BE2C (cell line): ENCODE results near the gene NANOGP8.

Experiments
- DNase-seq: peaks from one replicate; pipeline ENCODE4 v3.0.0-alpha.2; 2020
- H3K27me3 ChIP-seq: fragments of 250-450 bp; sonication (Bioruptor Pico); 2 replicates; pipeline ENCODE4 v1.5.1; 2020; ENCODE audit warnings: mild to moderate bottlenecking
- H3K36me3 ChIP-seq: fragments of 250-450 bp; sonication (Bioruptor Pico); 2 replicates; pipeline ENCODE4 v1.5.1; 2020; ENCODE audit warnings: mild to moderate bottlenecking
- H3K4me1 ChIP-seq: fragments of 250-450 bp; sonication (Bioruptor Pico); 2 replicates; pipeline ENCODE4 v1.5.1; 2020
- H3K4me3 ChIP-seq: 2 replicates; pipeline ENCODE4 v1.5.1; 2011; ENCODE audit warnings: low read depth, low read length
- H3K9me3 ChIP-seq: fragments of 250-450 bp; sonication (Bioruptor Pico); 2 replicates; pipeline ENCODE4 v1.5.1; 2020
- TF ChIP-seq, protein P1 (sequence below): IDR thresholded peaks from 2 replicates; pipeline ENCODE4 v1.5.1; 2012; ENCODE audit warnings: mild to moderate bottlenecking, low read depth, low read length

NANOGP8 gene

DNA sequence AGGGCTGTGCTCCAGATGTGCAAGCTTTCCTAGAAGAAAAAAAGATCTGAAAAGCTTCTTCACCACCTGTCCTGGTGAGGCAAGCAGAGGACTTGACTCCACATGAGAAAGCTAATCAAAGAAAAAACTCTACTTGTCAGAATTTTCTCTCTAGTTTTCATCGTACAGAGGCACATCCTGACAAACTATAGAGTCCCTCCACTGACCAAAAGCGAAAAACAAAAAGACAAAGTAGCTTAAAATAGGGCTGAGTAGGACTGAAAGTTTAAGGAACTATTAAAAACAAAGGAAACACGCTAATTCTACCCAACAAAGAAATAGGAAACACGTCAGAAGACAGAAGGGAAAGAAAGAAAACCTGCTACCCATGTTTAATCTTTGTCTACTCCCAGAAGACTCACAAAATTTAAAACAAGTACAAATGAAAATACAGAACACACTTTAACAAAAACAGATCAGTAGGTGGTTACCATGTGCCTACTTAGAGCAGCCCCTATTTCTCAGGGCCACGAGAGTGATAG, 26.5 kb downstream of the NANOGP8 start:
- no peaks in the 10 kb centered on the region for H3K36me3 ChIP-seq
- H3K4me3 ChIP-seq = no peak overlapping the region
- no peaks in the 10 kb centered on the region for H3K9me3 ChIP-seq
- no peaks in the 10 kb centered on the region for H3K4me1 ChIP-seq
- TF ChIP-seq, protein P1, sequence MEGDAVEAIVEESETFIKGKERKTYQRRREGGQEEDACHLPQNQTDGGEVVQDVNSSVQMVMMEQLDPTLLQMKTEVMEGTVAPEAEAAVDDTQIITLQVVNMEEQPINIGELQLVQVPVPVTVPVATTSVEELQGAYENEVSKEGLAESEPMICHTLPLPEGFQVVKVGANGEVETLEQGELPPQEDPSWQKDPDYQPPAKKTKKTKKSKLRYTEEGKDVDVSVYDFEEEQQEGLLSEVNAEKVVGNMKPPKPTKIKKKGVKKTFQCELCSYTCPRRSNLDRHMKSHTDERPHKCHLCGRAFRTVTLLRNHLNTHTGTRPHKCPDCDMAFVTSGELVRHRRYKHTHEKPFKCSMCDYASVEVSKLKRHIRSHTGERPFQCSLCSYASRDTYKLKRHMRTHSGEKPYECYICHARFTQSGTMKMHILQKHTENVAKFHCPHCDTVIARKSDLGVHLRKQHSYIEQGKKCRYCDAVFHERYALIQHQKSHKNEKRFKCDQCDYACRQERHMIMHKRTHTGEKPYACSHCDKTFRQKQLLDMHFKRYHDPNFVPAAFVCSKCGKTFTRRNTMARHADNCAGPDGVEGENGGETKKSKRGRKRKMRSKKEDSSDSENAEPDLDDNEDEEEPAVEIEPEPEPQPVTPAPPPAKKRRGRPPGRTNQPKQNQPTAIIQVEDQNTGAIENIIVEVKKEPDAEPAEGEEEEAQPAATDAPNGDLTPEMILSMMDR = no peak
- no peak for DNase-seq
- H3K27me3 ChIP-seq = no peaks in the 10 kb centered on the region

- no peaks in the 10 kb centered on the region for H3K9me3 ChIP-seq
- TF ChIP-seq, protein P1 = no peak
- H3K27me3 ChIP-seq = no peaks in the 10 kb centered on the region
- DNase-seq = no peak
- no peak overlapping the region for H3K4me3 ChIP-seq
- no peaks in the 10 kb centered on the region for H3K36me3 ChIP-seq
- no peaks in the 10 kb centered on the region for H3K4me1 ChIP-seq
Measured at GRCh38 chr15:35055416-35056105, 29.5 kb downstream of the NANOGP8 start.

DNA sequence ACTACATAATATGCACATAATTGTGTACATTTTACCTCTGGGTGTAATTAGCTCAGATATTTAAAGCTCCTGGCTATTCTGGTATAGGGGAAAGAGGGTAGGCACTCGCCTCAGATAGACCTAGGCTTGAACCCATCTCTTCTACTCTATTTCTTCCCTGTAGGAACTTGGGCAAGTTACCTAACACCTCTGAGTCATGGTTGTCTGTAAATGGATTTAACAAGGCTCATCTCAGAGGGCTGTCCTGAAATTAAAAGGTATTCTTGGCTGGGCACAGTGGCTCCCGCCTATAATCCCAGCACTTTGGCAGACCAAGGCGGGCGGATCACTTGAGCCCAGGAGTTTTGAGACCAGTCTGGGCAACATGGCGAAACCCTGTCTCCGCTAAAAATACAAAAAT, 30.7 kb downstream of the NANOGP8 start:
- H3K4me3 ChIP-seq = no peak overlapping the region
- TF ChIP-seq, protein P1 = no peak
- no peaks in the 10 kb centered on the region for H3K4me1 ChIP-seq
- no peaks in the 10 kb centered on the region for H3K27me3 ChIP-seq
- no peak for DNase-seq
- H3K9me3 ChIP-seq = no peaks in the 10 kb centered on the region
- H3K36me3 ChIP-seq = no peaks in the 10 kb centered on the region

- Histone ChIP-seq H3K27me3 (no peaks in the 10 kb centered on the region), H3K4me3 (no peak overlapping the region), H3K4me1 (no peaks in the 10 kb centered on the region), H3K9me3 (no peaks in the 10 kb centered on the region), H3K36me3 (no peaks in the 10 kb centered on the region)
- TF ChIP-seq, protein P1 = no peak
- DNase-seq = no peak
Measured at GRCh38 chr15:35047996-35048395, 37.1 kb downstream of the NANOGP8 start.

- TF ChIP-seq, protein P1 = no peak
- Histone ChIP-seq H3K9me3 (no peaks in the 10 kb centered on the region), H3K4me3 (no peak overlapping the region), H3K27me3 (no peaks in the 10 kb centered on the region), H3K36me3 (no peaks in the 10 kb centered on the region), H3K4me1 (no peaks in the 10 kb centered on the region)
- no peak for DNase-seq
Measured at GRCh38 chr15:35047528-35047927, 37.6 kb downstream of the NANOGP8 start.

- Histone ChIP-seq H3K4me3 (no peak overlapping the region), H3K4me1 (peaks cover 9% of the 10 kb centered on the region), H3K27me3 (no peaks in the 10 kb centered on the region), H3K36me3 (no peaks in the 10 kb centered on the region), H3K9me3 (no peaks in the 10 kb centered on the region)
- TF ChIP-seq, protein P1 = no peak
- no peak for DNase-seq
Measured at GRCh38 chr15:35043373-35044095, 41.6 kb downstream of the NANOGP8 start.
